Measurements from ENCODE around the gene PLEKHO2. TPM values are rescaled to one million over a fixed set of nuclear protein-coding genes. Genes with fewer than 3 reads are reported as not detected.

PLEKHO2 gene
- total RNA-seq, 1 donor from 2014 or later: 4.3 TPM

- DNase-seq (ENCODE audit: low spot score) (peak; percentile 88), ATAC-seq (peak; percentile 98)
Observed at GRCh38 chr15:64825431-64826294, 16.1 kb upstream of the PLEKHO2 start, which contains the start of gene PIF1. TSS of gene PIF1 (minus strand) at chr15:64825647. CDS start at chr15:64824335, 1,312 bp downstream.

GRCh38 chr15:64828985-64829384, 12.7 kb upstream of the PLEKHO2 start:
- DNase-seq (ENCODE audit: low spot score) (no peak), ATAC-seq (no peak)

- ATAC-seq: no peak
Observed at GRCh38 chr15:64833690-64834089, 8.0 kb upstream of the PLEKHO2 start.

GRCh38 chr15:64836023-64836536, 5.6 kb upstream of the PLEKHO2 start:
- ATAC-seq: peak; percentile 3
- DNase-seq (ENCODE audit: low spot score): no peak

More at GRCh38 chr15:64833690-64834089, 8.0 kb upstream of the PLEKHO2 start:
- DNase-seq (ENCODE audit: low spot score): no peak

GRCh38 chr15:64837502-64837901, 4.2 kb upstream of the PLEKHO2 start:
- DNase-seq (ENCODE audit: low spot score): no peak
- no peak for ATAC-seq

- ATAC-seq: no peak
- DNase-seq (ENCODE audit: low spot score): no peak
Observed at GRCh38 chr15:64841060-64841343, 713 bp upstream of the PLEKHO2 start.

- no peak for DNase-seq (ENCODE audit: low spot score)
Observed at GRCh38 chr15:64842096-64842939, 603 bp downstream of the PLEKHO2 start.

GRCh38 chr15:64842986-64843561, 1.4 kb downstream of the PLEKHO2 start:
- peak; percentile 5 for ATAC-seq
- DNase-seq (ENCODE audit: low spot score): no peak

More at GRCh38 chr15:64842096-64842939, 603 bp downstream of the PLEKHO2 start:
- no peak for ATAC-seq

- no peak for ATAC-seq
- DNase-seq (ENCODE audit: low spot score): no peak
Observed at GRCh38 chr15:64843991-64844390, 2.3 kb downstream of the PLEKHO2 start.

- no peak for ATAC-seq
Observed at GRCh38 chr15:64844576-64845145, 2.9 kb downstream of the PLEKHO2 start.

GRCh38 chr15:64845183-64845611, 3.5 kb downstream of the PLEKHO2 start:
- peak; percentile 8 for ATAC-seq

More at GRCh38 chr15:64844576-64845145, 2.9 kb downstream of the PLEKHO2 start:
- no peak for DNase-seq (ENCODE audit: low spot score)

GRCh38 chr15:64845831-64846595, 4.3 kb downstream of the PLEKHO2 start:
- no peak for ATAC-seq

More at GRCh38 chr15:64845183-64845611, 3.5 kb downstream of the PLEKHO2 start:
- no peak for DNase-seq (ENCODE audit: low spot score)

GRCh38 chr15:64847016-64847415, 5.3 kb downstream of the PLEKHO2 start:
- no peak for DNase-seq (ENCODE audit: low spot score)
- ATAC-seq: no peak

More at GRCh38 chr15:64845831-64846595, 4.3 kb downstream of the PLEKHO2 start:
- DNase-seq (ENCODE audit: low spot score): no peak

GRCh38 chr15:64847448-64847847, 5.7 kb downstream of the PLEKHO2 start:
- DNase-seq (ENCODE audit: low spot score) (no peak), ATAC-seq (no peak)

GRCh38 chr15:64847876-64848716, 6.4 kb downstream of the PLEKHO2 start:
- ATAC-seq: no peak
- no peak for DNase-seq (ENCODE audit: low spot score)

GRCh38 chr15:64850778-64851502, 9.2 kb downstream of the PLEKHO2 start:
- ATAC-seq (no peak), DNase-seq (ENCODE audit: low spot score) (no peak)

- DNase-seq (ENCODE audit: low spot score) (no peak), ATAC-seq (peak; percentile 39)
Observed at GRCh38 chr15:64851503-64851840, 9.8 kb downstream of the PLEKHO2 start.

GRCh38 chr15:64854041-64854440, 12.3 kb downstream of the PLEKHO2 start:
- no peak for DNase-seq (ENCODE audit: low spot score)
- no peak for ATAC-seq
